NCI-H226 (cell line): ENCODE results near the gene VPS11.
A peak's percentile ranks its signal among the peaks of the same experiment; 100 is the strongest.

Source experiments
- DNase-seq: peaks from one replicate; pipeline ENCODE4 v3.0.0-alpha.2; 2015

Gene VPS11

DNA sequence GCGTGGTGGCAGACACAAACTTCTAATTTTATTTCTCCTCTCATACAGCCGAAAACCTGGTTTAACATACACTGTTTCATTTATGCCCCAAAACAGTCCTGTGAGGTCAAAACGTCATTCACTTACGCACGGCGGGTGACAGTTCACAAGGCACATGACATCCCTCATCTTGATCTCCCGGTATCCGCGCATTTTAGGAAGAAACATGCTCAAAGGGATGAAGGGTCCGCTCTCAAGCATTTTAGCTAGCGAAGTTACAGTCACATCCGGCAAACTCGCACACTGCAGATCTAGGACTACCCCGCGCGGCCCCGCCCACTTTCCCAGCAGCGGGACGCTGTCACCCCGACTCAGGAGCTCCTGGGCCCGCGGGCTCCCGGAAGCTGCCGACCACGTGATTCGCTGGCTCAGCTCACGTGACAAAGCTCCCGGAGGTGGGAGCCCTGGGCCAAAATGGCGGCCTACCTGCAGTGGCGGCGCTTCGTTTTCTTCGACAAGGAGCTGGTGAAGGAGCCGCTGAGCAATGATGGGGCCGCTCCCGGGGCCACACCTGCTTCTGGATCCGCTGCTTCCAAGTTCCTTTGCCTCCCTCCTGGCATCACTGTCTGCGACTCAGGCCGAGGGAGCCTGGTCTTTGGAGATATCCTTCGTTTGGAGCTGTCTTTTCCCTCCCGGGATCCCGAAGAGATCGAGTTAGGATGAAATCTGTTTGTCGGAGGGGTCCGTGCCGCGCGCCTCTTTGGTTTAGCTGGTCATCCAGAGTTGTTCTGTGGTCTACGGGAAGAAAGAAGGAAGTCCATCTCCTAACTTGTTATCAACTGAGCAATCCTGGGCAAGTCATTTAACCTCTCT lies at the start of gene VPS11:
Gene VPS11, plus strand, starts transcription at position 448 of the 852 bp plus-strand sequence. Its CDS starts 6 bp downstream, at position 454.
- peak; percentile 96 for DNase-seq

GRCh38 chr11:119018074-119018938 lies 49.3 kb upstream of the VPS11 start, which contains the start of the genes RPS25 and TRAPPC4:
TSS of gene RPS25 (minus strand) at chr11:119018343. CDS start at chr11:119018284, 59 bp downstream.
TSS of gene TRAPPC4 (plus strand) at chr11:119018766. CDS start at chr11:119018796, 30 bp downstream.
- peak; percentile 97 for DNase-seq

- DNase-seq, result no peak
Measured at GRCh38 chr11:119019996-119020395, 47.6 kb upstream of the VPS11 start.

DNA sequence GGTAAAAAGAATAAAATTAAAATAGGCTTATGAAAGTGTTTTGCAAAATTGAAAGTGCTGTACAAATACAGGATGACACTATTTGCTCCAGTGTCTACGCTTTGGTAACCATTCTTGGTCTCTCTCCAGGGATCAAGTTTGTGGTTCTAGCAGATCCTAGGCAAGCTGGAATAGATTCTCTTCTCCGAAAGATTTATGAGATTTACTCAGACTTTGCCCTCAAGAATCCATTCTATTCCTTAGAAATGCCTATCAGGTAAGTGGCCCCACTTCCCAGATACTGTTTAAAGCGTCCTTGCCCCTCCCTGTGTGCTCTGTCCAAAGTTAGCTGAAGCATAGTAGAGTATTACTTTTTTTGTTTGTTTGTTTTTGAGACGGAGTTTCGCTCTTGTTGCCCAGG lies 46.0 kb upstream of the VPS11 start:
- DNase-seq, result no peak

DNA sequence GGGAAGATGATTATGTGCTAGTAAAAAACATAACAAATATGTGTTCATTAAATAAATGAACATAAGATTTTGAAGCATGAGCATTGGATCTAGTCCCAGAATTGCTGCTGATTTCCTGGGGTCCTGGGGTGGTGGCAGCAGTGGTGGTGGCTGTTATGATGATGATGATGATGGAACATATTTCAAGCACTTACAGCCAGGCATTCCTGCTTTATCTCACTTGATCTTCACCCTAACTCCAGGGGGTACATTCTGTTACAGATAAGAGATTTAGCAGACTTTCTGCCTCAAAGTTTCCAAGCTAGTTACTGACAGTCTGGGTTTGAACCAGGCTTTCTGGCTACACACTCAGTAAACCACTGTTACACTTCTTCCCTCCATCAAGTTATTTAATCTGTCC lies 43.9 kb upstream of the VPS11 start:
- DNase-seq, result no peak

- no peak for DNase-seq
Measured at GRCh38 chr11:119024430-119025098, 43.1 kb upstream of the VPS11 start.

GRCh38 chr11:119025099-119025473 lies 42.5 kb upstream of the VPS11 start:
- DNase-seq, result no peak

- DNase-seq, result no peak
Measured at GRCh38 chr11:119025541-119025940, 42.1 kb upstream of the VPS11 start.

DNA sequence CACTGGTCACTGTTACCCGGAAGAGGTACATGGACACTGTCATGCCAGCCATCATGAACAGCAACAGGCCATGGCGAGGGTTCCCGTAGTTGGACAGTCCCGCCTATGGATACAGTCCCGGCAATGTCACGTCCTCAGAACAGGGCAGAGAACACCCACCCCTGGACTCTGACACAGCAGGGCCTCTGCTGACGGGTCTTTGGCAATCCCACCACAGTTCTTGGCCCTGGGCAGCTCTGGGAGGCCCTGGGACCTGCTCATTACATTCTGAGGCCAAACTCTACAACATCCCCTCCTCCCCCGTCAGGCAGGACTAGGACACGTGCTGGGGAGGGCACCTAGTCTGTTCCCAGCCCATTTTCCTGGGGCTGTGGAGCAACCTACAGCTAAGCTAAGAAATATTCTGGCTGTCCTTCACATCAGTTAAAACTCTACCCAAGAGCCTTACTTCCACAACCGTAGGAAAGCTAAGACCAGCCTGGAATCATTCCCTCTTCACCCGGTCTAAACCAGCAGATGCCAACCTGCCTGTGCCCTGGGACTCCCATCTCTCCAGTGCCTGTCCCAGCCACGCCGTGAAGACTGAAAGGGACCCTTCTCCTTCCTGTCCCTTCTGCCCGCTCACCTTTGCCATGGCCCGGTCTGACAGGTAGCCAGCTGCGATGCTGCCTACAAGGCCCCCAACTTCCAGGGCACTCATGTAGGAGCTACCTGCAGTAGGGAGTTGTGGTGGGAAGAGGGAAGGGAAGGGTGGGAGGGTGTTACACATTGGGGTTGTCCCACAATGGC lies 41.4 kb upstream of the VPS11 start:
- no peak for DNase-seq

GRCh38 chr11:119026970-119027369 lies 40.6 kb upstream of the VPS11 start:
- DNase-seq, result no peak

DNA sequence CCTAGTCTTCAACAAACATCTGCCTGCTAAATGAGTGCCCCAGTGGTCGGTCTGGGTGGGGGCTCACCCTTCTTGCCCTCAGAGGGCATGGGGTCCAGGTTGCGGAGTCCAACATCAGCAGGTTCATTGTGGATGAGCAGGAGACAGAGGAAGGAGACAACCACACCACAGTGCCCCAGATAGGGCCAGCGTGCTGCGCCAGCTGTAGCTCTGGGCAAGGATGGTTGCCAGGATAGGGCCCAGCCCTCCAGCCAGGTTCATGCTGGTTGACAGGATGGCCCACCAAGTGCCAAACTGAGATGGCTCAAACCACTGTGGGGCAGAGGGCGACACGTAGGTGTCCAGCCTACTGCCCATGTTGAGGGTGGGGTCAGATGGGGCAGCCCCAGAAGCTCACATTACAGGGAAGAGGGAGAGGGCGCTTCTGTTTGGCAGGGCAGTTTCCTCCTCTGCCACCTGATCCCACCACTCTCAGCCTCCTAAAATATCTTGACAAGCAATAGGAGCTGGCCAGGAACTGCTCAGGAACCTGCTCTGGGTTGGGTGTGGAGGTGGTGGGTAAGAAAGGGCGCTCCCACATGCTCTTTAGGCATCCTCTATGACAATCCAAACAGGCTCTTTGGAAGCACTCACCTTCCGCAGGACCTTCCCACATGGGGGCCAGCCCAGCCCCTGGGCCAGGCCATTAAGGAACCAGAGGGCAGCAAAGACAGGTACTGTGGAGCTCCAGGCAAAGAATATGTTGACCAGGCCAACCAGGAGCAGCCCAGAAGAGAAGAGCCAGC lies 39.9 kb upstream of the VPS11 start:
- DNase-seq, result no peak

DNA sequence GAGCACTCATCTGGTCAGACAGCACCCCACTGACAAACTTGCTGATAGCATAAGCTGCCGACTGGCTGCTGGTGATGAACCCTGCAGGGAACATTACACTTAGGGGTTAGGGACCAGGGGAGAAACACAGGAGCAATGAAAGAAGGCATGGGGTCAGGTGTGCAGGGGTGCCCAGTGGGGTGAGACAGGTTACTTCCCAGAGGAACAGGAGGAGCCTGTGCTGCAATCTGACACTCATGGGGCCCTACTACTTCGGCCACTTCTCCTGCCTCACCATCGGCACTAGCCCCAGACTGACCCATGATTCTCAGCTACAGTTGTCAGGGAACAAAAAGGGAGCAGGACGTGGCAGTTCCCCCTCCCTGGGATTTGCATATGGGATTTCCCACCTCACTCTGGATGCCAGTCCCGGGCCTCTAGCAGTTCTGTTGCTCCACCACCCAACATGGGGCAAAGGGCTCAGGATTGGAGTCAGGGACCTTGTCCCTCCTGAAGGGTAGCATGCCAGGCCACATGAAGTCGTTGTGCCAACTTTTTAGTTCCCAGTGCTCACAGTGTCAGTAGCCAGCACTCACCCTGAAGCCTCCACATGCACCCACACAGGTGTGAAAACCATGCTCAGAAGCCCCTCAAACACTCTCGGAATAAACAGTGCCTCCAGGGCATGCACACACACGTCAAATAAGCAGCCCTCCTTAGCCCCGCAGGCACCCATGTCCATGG lies 39.1 kb upstream of the VPS11 start:
- no peak for DNase-seq

GRCh38 chr11:119029069-119029339 lies 38.6 kb upstream of the VPS11 start:
- DNase-seq, result no peak

DNA sequence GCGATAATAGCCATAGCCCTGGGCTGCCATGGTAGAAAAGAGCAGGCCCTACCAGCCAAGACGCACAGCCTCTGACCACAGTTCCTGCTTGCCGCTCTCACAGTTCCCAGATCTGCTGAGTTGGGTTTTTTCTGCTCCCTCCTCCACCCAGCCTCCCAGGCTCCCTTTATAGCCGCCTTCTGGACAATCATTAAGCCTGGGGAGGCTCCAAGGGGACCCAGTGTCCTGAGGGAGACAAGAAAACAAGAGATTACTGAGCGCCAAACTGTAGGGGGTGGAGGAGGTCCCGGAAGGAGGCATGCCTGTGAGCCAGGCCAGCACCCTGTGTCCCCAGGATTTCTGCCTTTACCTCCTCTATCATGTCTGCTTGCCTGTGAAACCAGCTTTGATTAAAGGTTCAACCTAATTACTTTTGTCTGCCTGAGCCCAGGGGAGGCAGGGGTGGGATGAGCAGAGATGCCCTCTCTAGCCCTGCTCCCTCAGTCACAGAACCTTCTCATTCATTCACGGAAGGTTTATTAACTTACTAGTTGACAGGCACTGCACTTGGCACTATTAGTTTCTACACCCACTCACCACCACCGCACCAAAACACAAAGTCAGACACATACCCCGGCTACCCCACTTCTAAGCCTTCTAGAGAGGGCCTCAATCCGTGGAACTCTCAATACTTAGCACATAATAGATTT lies 38.1 kb upstream of the VPS11 start:
- no peak for DNase-seq

- DNase-seq, result no peak
Measured at GRCh38 chr11:119030029-119030328, 37.6 kb upstream of the VPS11 start.

GRCh38 chr11:119030329-119031047 lies 37.1 kb upstream of the VPS11 start, which contains the start of gene SLC37A4:
TSS of gene SLC37A4 (minus strand) at chr11:119030877.
- DNase-seq, result peak; percentile 96

GRCh38 chr11:119031912-119032280 lies 35.7 kb upstream of the VPS11 start:
- no peak for DNase-seq

GRCh38 chr11:119033421-119033820 lies 34.2 kb upstream of the VPS11 start:
- peak; percentile 44 for DNase-seq

DNA sequence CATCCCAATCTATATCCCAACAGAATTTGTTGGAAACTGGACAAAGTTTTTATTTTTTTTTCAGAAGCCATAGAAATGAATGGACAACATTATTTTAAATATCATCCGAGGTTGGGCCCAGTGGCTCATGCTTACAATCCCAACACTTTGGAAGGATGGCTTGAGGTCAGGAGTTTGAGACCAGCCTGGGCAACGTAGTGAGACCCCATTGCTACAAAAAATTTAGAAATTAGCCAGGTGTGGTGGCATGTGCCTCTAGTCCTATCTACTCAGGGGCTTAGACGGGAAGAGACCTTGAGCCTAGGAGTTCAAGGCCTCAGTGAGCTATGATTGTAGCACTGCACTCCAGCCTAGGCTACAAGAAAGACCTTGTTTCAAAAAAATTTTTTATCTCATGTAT lies 32.8 kb upstream of the VPS11 start:
- DNase-seq, result no peak

- DNase-seq, result no peak
Measured at GRCh38 chr11:119038884-119039283, 28.7 kb upstream of the VPS11 start.
